ENCODE measurements around the gene SNRNP70. TPM values are rescaled to one million over a fixed set of nuclear protein-coding genes. Genes with fewer than 3 reads are reported as not detected.
A peak's percentile ranks its signal among the peaks of the same experiment; 100 is the strongest.

The SNRNP70 gene
- total RNA-seq, 1 donor from 2014 or later: 355 TPM

DNA sequence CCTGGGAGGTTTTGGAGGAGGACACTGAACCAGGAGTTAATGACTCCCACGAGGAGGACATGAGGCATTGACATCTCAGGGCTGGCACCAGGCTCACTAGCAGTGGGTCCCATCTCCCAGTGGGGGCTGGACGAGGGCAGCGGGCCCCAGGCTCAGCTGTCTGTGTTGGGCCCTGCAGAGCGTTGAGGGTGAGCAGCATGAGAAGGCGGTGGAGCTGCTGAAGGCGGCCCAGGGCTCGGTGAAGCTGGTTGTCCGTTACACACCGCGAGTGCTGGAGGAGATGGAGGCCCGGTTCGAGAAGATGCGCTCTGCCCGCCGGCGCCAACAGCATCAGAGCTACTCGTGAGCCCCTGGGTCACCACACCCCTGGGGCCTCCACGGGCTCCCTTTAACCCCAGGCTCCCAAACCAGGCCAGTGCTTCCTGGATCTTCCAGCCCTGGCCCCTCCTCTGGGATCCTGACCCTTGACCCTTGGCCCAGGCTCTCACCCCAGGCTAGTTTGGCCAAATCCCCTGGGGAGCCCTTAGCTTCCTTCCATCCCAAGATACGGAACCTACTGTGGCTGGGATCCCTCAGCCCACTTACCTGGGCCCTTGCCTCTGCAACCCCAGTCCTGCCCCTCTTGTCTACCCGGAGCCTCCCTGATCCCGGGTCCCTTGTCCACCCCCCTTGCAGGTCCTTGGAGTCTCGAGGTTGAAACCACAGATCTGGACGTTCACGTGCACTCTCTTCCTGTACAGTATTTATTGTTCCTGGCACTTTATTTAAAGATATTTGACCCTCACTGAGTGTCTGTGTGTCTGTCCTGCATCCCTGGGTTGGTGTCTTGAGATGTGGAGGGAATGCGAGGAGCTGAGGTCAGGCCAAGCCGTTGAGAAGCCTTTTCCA lies 32.7 kb downstream of the SNRNP70 start:
- Mint-ChIP-seq H3K9me3 (ENCODE audit: low read depth) (no peaks in the 10 kb centered on the region), H3K36me3 (ENCODE audit: insufficient read depth) (no peaks in the 10 kb centered on the region), H3K27ac (peak overlapping the region; percentile 93), H3K4me1 (ENCODE audit: low read depth) (peaks cover 15% of the 10 kb centered on the region), H3K27me3 (peaks cover 22% of the 10 kb centered on the region), H3K4me3 (ENCODE audit: low read depth) (peak overlapping the region; percentile 79)
- DNase-seq (ENCODE audit: low spot score, unreplicated experiment): no peak
- TF ChIP-seq, protein P1, sequence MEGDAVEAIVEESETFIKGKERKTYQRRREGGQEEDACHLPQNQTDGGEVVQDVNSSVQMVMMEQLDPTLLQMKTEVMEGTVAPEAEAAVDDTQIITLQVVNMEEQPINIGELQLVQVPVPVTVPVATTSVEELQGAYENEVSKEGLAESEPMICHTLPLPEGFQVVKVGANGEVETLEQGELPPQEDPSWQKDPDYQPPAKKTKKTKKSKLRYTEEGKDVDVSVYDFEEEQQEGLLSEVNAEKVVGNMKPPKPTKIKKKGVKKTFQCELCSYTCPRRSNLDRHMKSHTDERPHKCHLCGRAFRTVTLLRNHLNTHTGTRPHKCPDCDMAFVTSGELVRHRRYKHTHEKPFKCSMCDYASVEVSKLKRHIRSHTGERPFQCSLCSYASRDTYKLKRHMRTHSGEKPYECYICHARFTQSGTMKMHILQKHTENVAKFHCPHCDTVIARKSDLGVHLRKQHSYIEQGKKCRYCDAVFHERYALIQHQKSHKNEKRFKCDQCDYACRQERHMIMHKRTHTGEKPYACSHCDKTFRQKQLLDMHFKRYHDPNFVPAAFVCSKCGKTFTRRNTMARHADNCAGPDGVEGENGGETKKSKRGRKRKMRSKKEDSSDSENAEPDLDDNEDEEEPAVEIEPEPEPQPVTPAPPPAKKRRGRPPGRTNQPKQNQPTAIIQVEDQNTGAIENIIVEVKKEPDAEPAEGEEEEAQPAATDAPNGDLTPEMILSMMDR (IDR thresholded peaks at IDR 0.05; ENCODE audit: unreplicated experiment): no peak

DNA sequence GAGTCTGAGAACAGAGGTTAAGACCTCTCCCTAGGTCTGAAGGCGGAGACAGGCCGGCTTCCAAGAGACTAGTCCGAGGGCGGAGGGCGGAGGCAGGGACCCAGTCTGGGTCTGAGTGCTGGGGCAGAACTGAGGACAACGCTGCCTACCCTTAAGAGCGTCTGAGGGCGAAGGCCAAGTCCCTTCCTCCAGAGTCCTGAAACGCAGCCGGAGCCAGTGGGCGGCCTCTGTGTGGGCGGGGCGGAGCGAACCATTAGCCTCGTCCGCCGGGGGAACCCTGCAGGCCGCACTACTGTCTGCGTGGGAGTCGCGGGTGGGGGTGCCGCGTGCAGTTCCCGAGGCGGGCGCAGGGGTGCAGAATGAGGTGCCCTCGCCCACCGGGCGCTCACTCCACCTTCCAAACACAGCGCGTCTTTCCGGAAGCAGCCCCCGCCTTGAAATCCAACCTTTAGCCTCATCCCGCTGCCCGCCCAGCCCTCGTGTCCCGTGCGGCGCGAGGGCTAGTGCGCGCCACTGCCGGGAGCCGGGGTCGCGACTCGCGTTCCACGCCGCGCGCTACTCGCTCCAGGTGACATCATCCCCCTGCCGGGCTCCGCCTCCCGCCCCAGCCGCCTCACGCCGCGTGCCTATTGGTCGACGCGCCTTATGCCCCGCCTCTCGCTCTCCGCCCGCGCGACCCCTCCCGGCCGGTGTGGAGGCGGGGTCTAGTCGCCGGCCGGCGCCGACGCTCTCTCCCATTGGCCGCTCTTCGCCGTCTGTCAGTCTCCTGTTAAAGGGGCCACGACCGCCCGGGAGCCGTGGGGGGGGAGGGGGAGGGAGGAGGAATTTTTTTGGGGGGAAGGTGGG lies 33.5 kb downstream of the SNRNP70 start, which contains the start of gene C19orf73:
TSS of gene C19orf73 (minus strand) at position 579 of the 846 bp plus-strand sequence. CDS start at position 458, 121 bp downstream.
- TF ChIP-seq, protein P1 (IDR thresholded peaks at IDR 0.05; ENCODE audit: unreplicated experiment): no peak
- Mint-ChIP-seq H3K4me1 (ENCODE audit: low read depth) (peaks cover 13% of the 10 kb centered on the region), H3K9me3 (ENCODE audit: low read depth) (no peaks in the 10 kb centered on the region), H3K27ac (peak within 1 kb of the TSS; percentile 93), H3K36me3 (ENCODE audit: insufficient read depth) (no peaks in the 10 kb centered on the region), H3K4me3 (ENCODE audit: low read depth) (peak within 1 kb of the TSS; percentile 79), H3K27me3 (peaks cover 27% of the 10 kb centered on the region)
- DNase-seq (ENCODE audit: low spot score, unreplicated experiment): peak; percentile 91

DNA sequence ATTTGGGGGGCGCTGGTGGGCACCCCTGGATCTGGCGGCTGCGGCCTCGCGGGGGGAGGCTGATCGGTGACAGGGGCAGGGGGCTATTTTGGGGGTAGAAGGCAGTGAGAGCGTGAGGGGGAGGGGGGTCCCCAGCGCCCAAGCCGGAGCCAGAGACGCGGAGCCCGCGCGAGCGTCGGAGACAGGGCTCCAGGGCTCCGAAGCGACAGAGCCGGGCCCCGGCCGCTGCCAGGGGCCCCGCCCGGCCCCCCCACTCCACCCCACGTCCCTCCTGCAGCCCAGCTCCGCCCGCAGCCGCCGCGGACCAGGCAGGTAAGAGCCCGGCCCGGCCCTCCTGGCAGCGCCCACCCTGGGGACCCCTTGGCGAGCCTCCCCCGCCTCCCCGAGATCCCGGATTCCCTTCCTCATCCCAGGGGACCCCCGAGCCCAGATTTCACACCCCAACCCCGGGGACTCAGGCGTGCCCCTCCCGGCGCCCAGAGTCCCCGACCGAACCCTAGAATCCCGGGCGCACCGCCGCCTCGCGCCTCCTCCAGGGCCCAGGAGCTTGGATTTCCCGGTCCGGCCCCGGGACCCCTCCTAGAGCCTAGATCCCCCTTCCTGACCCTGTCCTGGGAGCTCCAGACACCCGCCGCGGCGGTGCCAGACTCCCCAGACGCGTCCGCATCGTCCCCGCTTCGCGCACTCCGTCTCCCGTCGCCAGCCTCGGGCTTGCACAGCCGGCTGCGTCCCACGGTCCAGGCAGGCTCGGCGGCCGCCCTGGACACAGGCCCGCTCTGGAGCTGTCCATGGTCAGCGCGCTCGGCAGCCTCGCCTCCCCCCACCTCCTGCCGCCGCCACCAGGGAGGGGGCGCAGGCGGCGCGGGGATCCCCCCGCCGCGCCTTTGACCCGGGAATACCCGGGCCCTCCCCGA lies 34.4 kb downstream of the SNRNP70 start, which contains the start of gene PPFIA3:
TSS of gene PPFIA3 (plus strand) at position 134 of the 914 bp plus-strand sequence. CDS start 8,330 bp downstream, outside the sequence.
- Mint-ChIP-seq H3K4me1 (ENCODE audit: low read depth) (peaks cover 11% of the 10 kb centered on the region), H3K27ac (peak within 1 kb of the TSS; percentile 93), H3K9me3 (ENCODE audit: low read depth) (no peaks in the 10 kb centered on the region), H3K36me3 (ENCODE audit: insufficient read depth) (no peaks in the 10 kb centered on the region), H3K27me3 (peaks cover 34% of the 10 kb centered on the region), H3K4me3 (ENCODE audit: low read depth) (peak within 1 kb of the TSS; percentile 79)
- TF ChIP-seq, protein P1 (IDR thresholded peaks at IDR 0.05; ENCODE audit: unreplicated experiment): no peak
- peak; percentile 65 for DNase-seq (ENCODE audit: low spot score, unreplicated experiment)

DNA sequence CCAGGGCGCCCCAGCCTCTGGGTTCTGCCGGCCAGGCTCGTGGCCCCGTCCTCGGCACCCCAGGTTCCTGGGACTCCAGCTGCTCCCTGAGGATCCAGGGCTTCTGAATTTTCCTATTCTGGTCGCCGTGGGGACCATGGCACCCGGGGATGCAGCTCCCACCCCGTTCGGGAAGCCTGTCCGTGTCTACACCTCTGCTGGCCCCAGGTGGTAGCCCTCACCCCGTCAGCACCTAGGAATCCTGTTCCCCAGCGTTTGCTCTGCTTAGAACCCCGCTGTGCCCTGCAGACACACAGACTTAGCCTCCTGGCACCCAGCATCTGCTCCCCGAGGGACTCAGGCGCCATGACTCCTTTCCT lies 35.1 kb downstream of the SNRNP70 start:
- peaks cover 8% of the 10 kb centered on the region for H3K4me1 Mint-ChIP-seq (ENCODE audit: low read depth)
- no peak overlapping the region for H3K27ac Mint-ChIP-seq
- DNase-seq (ENCODE audit: low spot score, unreplicated experiment): no peak
- TF ChIP-seq, protein P1 (IDR thresholded peaks at IDR 0.05; ENCODE audit: unreplicated experiment): no peak
- no peaks in the 10 kb centered on the region for H3K36me3 Mint-ChIP-seq (ENCODE audit: insufficient read depth)
- H3K9me3 Mint-ChIP-seq (ENCODE audit: low read depth): no peaks in the 10 kb centered on the region
- peak overlapping the region; percentile 55 for H3K4me3 Mint-ChIP-seq (ENCODE audit: low read depth)
- peaks cover 39% of the 10 kb centered on the region for H3K27me3 Mint-ChIP-seq
